ENCODE measurements around the gene ERC1.

ERC1 gene

GRCh38 chr12:1503281-1503711 lies 512.3 kb downstream of the ERC1 start:
- TF ChIP-seq, protein P1, sequence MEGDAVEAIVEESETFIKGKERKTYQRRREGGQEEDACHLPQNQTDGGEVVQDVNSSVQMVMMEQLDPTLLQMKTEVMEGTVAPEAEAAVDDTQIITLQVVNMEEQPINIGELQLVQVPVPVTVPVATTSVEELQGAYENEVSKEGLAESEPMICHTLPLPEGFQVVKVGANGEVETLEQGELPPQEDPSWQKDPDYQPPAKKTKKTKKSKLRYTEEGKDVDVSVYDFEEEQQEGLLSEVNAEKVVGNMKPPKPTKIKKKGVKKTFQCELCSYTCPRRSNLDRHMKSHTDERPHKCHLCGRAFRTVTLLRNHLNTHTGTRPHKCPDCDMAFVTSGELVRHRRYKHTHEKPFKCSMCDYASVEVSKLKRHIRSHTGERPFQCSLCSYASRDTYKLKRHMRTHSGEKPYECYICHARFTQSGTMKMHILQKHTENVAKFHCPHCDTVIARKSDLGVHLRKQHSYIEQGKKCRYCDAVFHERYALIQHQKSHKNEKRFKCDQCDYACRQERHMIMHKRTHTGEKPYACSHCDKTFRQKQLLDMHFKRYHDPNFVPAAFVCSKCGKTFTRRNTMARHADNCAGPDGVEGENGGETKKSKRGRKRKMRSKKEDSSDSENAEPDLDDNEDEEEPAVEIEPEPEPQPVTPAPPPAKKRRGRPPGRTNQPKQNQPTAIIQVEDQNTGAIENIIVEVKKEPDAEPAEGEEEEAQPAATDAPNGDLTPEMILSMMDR (IDR thresholded peaks at IDR 0.05; ENCODE audit: borderline replicate concordance, insufficient read depth, low read depth, low read length), result no peak
- H3K4me3 ChIP-seq (ENCODE audit: low read depth, low read length), result no peak overlapping the region

GRCh38 chr12:1504304-1504894 lies 513.4 kb downstream of the ERC1 start:
- TF ChIP-seq, protein P1 (IDR thresholded peaks at IDR 0.05; ENCODE audit: borderline replicate concordance, insufficient read depth, low read depth, low read length), result no peak
- H3K4me3 ChIP-seq (ENCODE audit: low read depth, low read length), result no peak overlapping the region

GRCh38 chr12:1504895-1505311 lies 513.9 kb downstream of the ERC1 start:
- no peak overlapping the region for H3K4me3 ChIP-seq (ENCODE audit: low read depth, low read length)
- TF ChIP-seq, protein P1 (IDR thresholded peaks at IDR 0.05; ENCODE audit: borderline replicate concordance, insufficient read depth, low read depth, low read length), result no peak

DNA sequence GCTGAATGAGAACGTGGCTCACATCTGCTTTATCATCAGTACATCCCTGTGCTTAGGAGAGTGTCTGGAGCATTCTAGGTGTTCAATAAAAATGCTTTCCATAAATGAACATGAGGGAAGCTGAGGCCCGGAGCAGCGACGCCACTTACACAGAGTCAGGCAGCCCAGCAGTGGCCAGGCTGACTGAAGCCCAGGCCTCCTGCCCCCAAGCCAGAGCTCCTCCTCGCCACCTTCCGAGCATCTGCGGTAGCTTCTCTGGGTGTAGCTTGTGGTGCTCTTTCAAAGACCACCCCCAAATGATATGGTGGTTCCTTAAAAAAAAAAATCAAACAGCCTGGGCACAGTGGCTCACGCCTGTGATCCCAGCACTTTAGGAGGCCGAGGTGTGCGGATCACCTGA lies 514.6 kb downstream of the ERC1 start:
- H3K4me3 ChIP-seq (ENCODE audit: low read depth, low read length), result no peak overlapping the region
- TF ChIP-seq, protein P1 (IDR thresholded peaks at IDR 0.05; ENCODE audit: borderline replicate concordance, insufficient read depth, low read depth, low read length), result no peak

GRCh38 chr12:1507308-1507707 lies 516.3 kb downstream of the ERC1 start:
- no peak overlapping the region for H3K4me3 ChIP-seq (ENCODE audit: low read depth, low read length)
- TF ChIP-seq, protein P1 (IDR thresholded peaks at IDR 0.05; ENCODE audit: borderline replicate concordance, insufficient read depth, low read depth, low read length), result no peak

GRCh38 chr12:1509413-1510052 lies 518.5 kb downstream of the ERC1 start:
- TF ChIP-seq, protein P1 (IDR thresholded peaks at IDR 0.05; ENCODE audit: borderline replicate concordance, insufficient read depth, low read depth, low read length), result no peak
- H3K4me3 ChIP-seq (ENCODE audit: low read depth, low read length), result no peak overlapping the region

Data from GM12875 (cell line).